LNCAP (cell line): ENCODE results near the gene LNX1.

ENCODE experiments used
- CTCF ChIP-seq: fragments of 450-650 bp; IDR thresholded peaks from 2 replicates; pipeline ENCODE4 v1.5.1; 2017; ENCODE audit warnings: mild to moderate bottlenecking

The LNX1 gene

DNA sequence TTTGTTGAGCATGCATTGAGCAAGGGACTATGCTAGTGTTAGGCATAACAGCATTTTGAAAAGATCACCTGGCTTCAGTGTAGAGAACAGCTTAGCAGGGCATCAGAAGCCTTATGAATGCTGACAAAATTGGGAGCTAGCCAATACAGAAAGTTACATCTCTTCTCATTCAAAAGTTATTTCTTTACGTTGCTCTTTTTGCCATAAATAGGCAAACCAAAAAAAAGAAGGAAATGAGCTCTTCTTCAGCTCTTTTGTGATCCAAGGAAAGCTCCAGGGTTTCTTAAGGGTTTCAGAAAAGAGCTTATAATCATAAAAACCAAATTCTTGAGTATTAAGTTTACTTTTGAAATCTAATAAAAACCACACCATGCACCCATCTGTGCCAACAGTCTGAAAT, 35.2 kb upstream of the LNX1 start:
- no peak for TF ChIP-seq CTCF

- TF ChIP-seq CTCF: no peak
Observed at GRCh38 chr4:53625888-53626287, 34.6 kb upstream of the LNX1 start.

- TF ChIP-seq CTCF: no peak
Observed at GRCh38 chr4:53622739-53623151, 31.5 kb upstream of the LNX1 start.

DNA sequence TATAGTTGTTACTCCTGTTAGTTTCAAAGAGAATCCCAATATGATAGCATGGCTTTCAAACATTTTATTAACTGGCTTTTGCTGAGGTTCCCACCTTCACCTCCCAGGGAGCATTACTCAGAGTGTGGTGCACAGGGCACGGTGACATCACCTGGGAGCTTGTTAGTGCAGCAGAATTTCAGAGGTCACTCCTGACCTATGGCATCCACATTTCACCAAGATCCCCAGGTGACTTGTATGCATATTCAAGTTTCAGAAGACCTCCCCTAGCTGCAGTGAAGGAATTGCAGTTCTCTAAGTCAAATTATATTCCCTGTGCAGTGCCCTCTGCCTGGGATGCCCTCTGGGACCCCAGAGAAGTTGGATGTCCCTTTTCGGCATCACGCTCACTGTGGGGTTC, 29.7 kb upstream of the LNX1 start:
- TF ChIP-seq CTCF: no peak

DNA sequence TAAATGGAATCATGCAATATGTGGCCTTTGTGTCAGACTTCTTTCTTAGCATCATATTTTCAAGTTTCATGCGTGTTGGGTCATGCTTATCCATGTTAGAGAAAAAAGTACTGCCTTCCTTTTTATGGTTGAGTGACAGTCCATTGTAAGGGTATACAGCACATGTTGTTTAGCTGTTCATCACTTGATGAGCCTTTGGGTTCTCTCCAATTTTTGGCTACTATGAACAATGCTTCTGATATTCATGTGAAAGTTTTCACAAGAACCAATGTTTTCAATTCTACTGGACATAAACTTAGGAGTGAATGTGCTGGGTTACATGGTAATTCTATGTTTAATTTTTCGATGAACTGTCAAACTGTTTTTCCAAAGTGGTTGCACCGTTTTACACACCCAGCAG, 28.1 kb upstream of the LNX1 start:
- TF ChIP-seq CTCF: no peak

- no peak for TF ChIP-seq CTCF
Observed at GRCh38 chr4:53618321-53618720, 27.0 kb upstream of the LNX1 start.

GRCh38 chr4:53617101-53617680, 25.9 kb upstream of the LNX1 start:
- TF ChIP-seq CTCF: no peak

- no peak for TF ChIP-seq CTCF
Observed at GRCh38 chr4:53616219-53616618, 24.9 kb upstream of the LNX1 start.
